Spleen (tissue), 7 donors: ENCODE results near the gene MARCHF11.

ENCODE experiments used
- POLR2A ChIP-seq, 3 donors: fragments of 450-650 bp; IDR thresholded peaks; one replicate each; pipeline ENCODE4 v1.5.1; 2017; ENCODE audit warnings: antibody characterized with exemption in 3 of 3, mild to moderate bottlenecking in 1 of 3
- TF ChIP-seq, protein P1 (sequence below), 11 experiments: fragments of 200-600 bp in 7 of 11; fragments of 450-650 bp in 4 of 11; sonication (generic) in 4 of 11; IDR thresholded peaks in 8 of 11; conservative IDR thresholded peaks in 3 of 11; 1 replicate in 7 of 11; 2 replicates in 4 of 11; pipeline versions ENCODE4 v1.4.0 to v1.8.0; 2016 to 2021; ENCODE audit warnings: antibody characterized with exemption in 11 of 11, inconsistent platforms in 4 of 11, mild to moderate bottlenecking in 1 of 11
- donor health status: DM: no; HTN: no; CAD: no; lungs with moderate emphysema.
- donor health status: DM: no; HTN: no; CAD: no.
- donor health status: DM: no; HTN: no; CAD: no.

- TF ChIP-seq, protein P1, sequence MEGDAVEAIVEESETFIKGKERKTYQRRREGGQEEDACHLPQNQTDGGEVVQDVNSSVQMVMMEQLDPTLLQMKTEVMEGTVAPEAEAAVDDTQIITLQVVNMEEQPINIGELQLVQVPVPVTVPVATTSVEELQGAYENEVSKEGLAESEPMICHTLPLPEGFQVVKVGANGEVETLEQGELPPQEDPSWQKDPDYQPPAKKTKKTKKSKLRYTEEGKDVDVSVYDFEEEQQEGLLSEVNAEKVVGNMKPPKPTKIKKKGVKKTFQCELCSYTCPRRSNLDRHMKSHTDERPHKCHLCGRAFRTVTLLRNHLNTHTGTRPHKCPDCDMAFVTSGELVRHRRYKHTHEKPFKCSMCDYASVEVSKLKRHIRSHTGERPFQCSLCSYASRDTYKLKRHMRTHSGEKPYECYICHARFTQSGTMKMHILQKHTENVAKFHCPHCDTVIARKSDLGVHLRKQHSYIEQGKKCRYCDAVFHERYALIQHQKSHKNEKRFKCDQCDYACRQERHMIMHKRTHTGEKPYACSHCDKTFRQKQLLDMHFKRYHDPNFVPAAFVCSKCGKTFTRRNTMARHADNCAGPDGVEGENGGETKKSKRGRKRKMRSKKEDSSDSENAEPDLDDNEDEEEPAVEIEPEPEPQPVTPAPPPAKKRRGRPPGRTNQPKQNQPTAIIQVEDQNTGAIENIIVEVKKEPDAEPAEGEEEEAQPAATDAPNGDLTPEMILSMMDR (IDR thresholded peaks at IDR 0.05 in 8 of 11, conservative IDR thresholded peaks at IDR 0.05 in 3 of 11) = no peak
- TF ChIP-seq POLR2A (IDR thresholded peaks at IDR 0.05) = no peak
Observed at GRCh38 chr5:16179511-16179935, at the start of gene MARCHF11.
